ENCODE data around the gene KCNJ4. TPM values are rescaled to one million over a fixed set of nuclear protein-coding genes. Genes with fewer than 3 reads are reported as not detected.
A peak's percentile ranks its signal among the peaks of the same experiment; 100 is the strongest.
"Not testable (repeated sequence)": the region's sequence is repeated elsewhere in the genome, so short reads cannot be mapped to it uniquely, and the experiment has no call there.

KCNJ4 gene
- total RNA-seq, 2 experiments from 2014 or later = not detected

GRCh38 chr22:38484244-38484643 is 29.2 kb upstream of the KCNJ4 start:
- no peak for ATAC-seq
- CTCF ChIA-PET = interaction anchor here (1.2 to 1.5 kb wide), 2 partner anchors 11 to 22 kb away, joined by 3 to 4 read pairs; no protein-coding TSS in a partner anchor
- peak overlapping the region; percentile 39 for H3K27ac Mint-ChIP-seq

DNA sequence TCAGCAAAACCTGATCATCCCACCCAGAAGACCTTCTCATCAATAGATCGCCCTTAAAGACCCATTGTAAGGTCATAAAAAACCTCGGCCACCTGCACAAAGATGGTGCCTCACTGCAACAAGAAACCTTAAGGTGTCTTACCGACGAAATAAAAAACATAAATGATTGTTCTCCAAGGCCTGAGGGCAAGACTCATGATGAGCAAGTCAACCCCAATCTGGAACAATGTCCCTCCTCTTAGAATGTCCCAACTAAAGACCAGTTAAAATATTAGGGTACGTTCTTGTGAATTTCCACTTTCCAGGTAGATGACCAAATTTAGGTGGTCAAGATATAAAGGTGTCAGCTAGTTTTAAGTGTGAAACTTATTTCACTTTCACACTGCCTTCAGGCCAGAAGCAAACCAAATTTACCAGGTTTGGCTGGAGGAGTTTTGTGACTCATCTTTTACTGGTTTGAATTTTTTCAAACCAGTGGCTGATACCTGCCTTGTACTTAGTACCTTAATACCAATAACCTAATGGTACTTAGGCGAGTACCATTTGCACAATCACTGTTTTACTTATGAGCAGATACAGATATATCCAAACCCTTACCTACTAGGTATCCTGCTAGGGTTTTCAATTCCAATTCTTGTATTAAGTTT is 27.8 kb upstream of the KCNJ4 start:
- no peaks in the 10 kb centered on the region for H3K27me3 Mint-ChIP-seq
- peaks cover 17% of the 10 kb centered on the region for H3K4me1 Mint-ChIP-seq
- H3K36me3 Mint-ChIP-seq = peaks cover 59% of the 10 kb centered on the region
- CTCF ChIA-PET = interaction anchor here (1.1 kb wide), 1 partner anchor 13 kb away, joined by 3 read pairs; no protein-coding TSS in a partner anchor
- H3K9me3 Mint-ChIP-seq (ENCODE audit: low read depth) = no peaks in the 10 kb centered on the region
- ATAC-seq (no peak), DNase-seq (no peak)
- H3K27ac Mint-ChIP-seq = no peak overlapping the region
- H3K4me3 Mint-ChIP-seq = no peak overlapping the region

More at GRCh38 chr22:38484244-38484643, 29.2 kb upstream of the KCNJ4 start:
- Mint-ChIP-seq H3K4me3 (no peak overlapping the region), H3K36me3 (peaks cover 71% of the 10 kb centered on the region), H3K9me3 (ENCODE audit: low read depth) (no peaks in the 10 kb centered on the region), H3K27me3 (no peaks in the 10 kb centered on the region), H3K4me1 (peaks cover 24% of the 10 kb centered on the region)
- DNase-seq = no peak

- CTCF ChIA-PET = interaction anchor here (0.6 kb wide), 1 partner anchor 10 kb away, joined by 3 read pairs; no protein-coding TSS in a partner anchor
- Mint-ChIP-seq H3K27ac (no peak overlapping the region), H3K4me3 (no peak overlapping the region), H3K4me1 (peaks cover 16% of the 10 kb centered on the region), H3K9me3 (ENCODE audit: low read depth) (no peaks in the 10 kb centered on the region), H3K27me3 (no peaks in the 10 kb centered on the region), H3K36me3 (peaks cover 54% of the 10 kb centered on the region)
- ATAC-seq = no peak
- no peak for DNase-seq
Observed at GRCh38 chr22:38481871-38482332, 26.9 kb upstream of the KCNJ4 start.

- CTCF ChIA-PET = interaction anchor here (0.6 to 1.0 kb wide), 2 partner anchors 10 to 11 kb away, joined by 3 read pairs; no protein-coding TSS in a partner anchor
- ATAC-seq = no peak
- no peak overlapping the region for H3K4me3 Mint-ChIP-seq
- peak overlapping the region; percentile 3 for H3K27ac Mint-ChIP-seq
- H3K27me3 Mint-ChIP-seq = no peaks in the 10 kb centered on the region
- DNase-seq = no peak
- no peaks in the 10 kb centered on the region for H3K9me3 Mint-ChIP-seq (ENCODE audit: low read depth)
- H3K4me1 Mint-ChIP-seq = peaks cover 11% of the 10 kb centered on the region
- H3K36me3 Mint-ChIP-seq = peaks cover 49% of the 10 kb centered on the region
Observed at GRCh38 chr22:38481162-38481870, 26.3 kb upstream of the KCNJ4 start.

- Mint-ChIP-seq H3K27me3 (peaks cover 1% of the 10 kb centered on the region), H3K36me3 (peaks cover 33% of the 10 kb centered on the region), H3K4me3 (no peak overlapping the region), H3K27ac (no peak overlapping the region), H3K4me1 (peaks cover 4% of the 10 kb centered on the region), H3K9me3 (ENCODE audit: low read depth) (no peaks in the 10 kb centered on the region)
- CTCF ChIA-PET = interaction anchor here (0.9 kb wide), 1 partner anchor 92 kb away, joined by 5 read pairs; no protein-coding TSS in a partner anchor
- ATAC-seq = no peak
- no peak for DNase-seq
Observed at GRCh38 chr22:38479096-38479837, 24.3 kb upstream of the KCNJ4 start.

- Mint-ChIP-seq H3K9me3 (ENCODE audit: low read depth) (no peaks in the 10 kb centered on the region), H3K27me3 (peaks cover 2% of the 10 kb centered on the region), H3K4me1 (no peaks in the 10 kb centered on the region), H3K27ac (no peak overlapping the region), H3K36me3 (peaks cover 16% of the 10 kb centered on the region), H3K4me3 (no peak overlapping the region)
- CTCF ChIA-PET = no interaction called here
- ATAC-seq (no peak), DNase-seq (no peak)
Observed at GRCh38 chr22:38477585-38477984, 22.6 kb upstream of the KCNJ4 start.

GRCh38 chr22:38474003-38474607 is 19.1 kb upstream of the KCNJ4 start:
- Mint-ChIP-seq H3K4me1 (no peaks in the 10 kb centered on the region), H3K9me3 (ENCODE audit: low read depth) (no peaks in the 10 kb centered on the region), H3K36me3 (no peaks in the 10 kb centered on the region), H3K4me3 (no peak overlapping the region), H3K27me3 (peaks cover 7% of the 10 kb centered on the region), H3K27ac (no peak overlapping the region)
- CTCF ChIA-PET = no interaction called here
- DNase-seq (no peak), ATAC-seq (no peak)

DNA sequence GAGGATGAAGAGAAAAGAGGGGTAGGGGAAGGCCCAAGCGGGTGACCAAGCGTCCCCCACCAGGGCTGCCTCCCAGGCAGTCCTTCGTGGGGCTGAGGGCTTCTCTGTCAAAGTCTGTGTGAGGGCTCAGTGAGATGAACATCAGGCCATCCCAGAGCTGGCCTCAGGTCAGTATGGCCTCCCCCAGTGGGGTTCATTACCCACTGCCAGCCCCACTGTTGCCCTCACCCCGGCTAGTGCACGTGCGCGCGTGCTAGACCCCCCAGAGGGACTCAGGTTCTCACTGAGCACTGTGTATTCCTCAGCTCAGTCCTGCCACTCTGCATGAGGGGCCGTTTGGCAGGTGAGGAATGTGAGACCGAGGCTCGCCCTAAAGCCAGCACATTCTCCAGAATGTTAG is 16.2 kb upstream of the KCNJ4 start:
- Mint-ChIP-seq H3K36me3 (no peaks in the 10 kb centered on the region), H3K9me3 (ENCODE audit: low read depth) (no peaks in the 10 kb centered on the region), H3K27ac (no peak overlapping the region), H3K4me1 (peaks cover 7% of the 10 kb centered on the region), H3K4me3 (no peak overlapping the region), H3K27me3 (peaks cover 21% of the 10 kb centered on the region)
- ATAC-seq (no peak), DNase-seq (no peak)
- CTCF ChIA-PET = interaction anchor here (1.2 kb wide), 1 partner anchor 100 kb away, joined by 3 read pairs; no protein-coding TSS in a partner anchor

GRCh38 chr22:38470179-38470578 is 15.2 kb upstream of the KCNJ4 start:
- DNase-seq; H3K9me3 Mint-ChIP-seq (ENCODE audit: low read depth); ATAC-seq; H3K4me1 Mint-ChIP-seq; H3K36me3 Mint-ChIP-seq; CTCF ChIA-PET; H3K4me3 Mint-ChIP-seq; H3K27ac Mint-ChIP-seq: not testable (repeated sequence)
- H3K27me3 Mint-ChIP-seq = peaks cover 31% of the 10 kb centered on the region

GRCh38 chr22:38469306-38469781 is 14.3 kb upstream of the KCNJ4 start:
- no peaks in the 10 kb centered on the region for H3K9me3 Mint-ChIP-seq (ENCODE audit: low read depth)
- CTCF ChIA-PET = no interaction called here
- H3K4me3 Mint-ChIP-seq = no peak overlapping the region
- no peak for ATAC-seq
- no peak overlapping the region for H3K27ac Mint-ChIP-seq
- H3K27me3 Mint-ChIP-seq = peaks cover 36% of the 10 kb centered on the region
- no peak for DNase-seq
- no peaks in the 10 kb centered on the region for H3K36me3 Mint-ChIP-seq
- peaks cover 7% of the 10 kb centered on the region for H3K4me1 Mint-ChIP-seq

DNA sequence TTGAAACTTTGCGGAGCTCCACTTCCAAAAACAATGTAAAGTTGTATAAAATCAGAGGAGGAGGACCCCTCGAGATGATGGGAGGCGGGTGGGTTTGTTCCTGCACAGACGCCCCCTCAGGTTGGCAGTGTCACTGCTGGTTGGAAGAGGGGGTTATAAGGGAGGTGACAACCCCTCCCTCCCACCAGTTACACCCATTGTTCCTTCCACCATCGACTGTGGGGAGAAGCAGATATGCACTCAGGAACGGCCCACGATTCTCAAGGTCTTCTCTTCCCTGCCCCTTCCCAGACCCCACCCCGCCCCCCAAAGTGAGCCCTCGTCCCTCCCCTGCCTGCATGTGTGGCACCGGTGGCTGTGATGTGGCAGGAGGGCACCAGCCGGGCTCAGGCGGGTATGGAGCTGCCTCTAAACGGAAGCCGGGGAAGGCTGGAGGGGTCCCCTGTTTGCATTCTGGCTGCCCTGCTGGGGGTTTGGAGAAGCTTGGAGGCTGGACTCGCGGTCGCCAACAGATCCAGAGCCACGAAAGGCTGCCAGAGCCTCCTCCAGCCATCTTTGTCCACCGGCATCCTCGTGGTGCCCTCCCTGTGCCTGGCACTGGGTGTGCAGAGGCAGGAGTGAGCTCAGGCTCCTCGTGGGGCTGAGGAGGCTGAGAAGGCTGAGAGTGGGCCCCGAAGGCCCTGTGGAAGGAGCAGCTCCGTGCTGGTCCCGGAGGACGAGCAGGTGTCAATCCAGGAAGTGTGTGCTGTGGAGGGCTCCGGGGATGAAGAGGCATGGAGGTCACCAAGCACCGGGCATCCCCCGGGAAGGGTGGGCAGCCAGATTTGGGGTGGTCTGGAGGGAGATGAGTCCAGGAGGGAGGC is 13.7 kb upstream of the KCNJ4 start:
- peaks cover 7% of the 10 kb centered on the region for H3K4me1 Mint-ChIP-seq
- peaks cover 40% of the 10 kb centered on the region for H3K27me3 Mint-ChIP-seq
- ATAC-seq (no peak), DNase-seq (no peak)
- no peaks in the 10 kb centered on the region for H3K9me3 Mint-ChIP-seq (ENCODE audit: low read depth)
- no peak overlapping the region for H3K27ac Mint-ChIP-seq
- CTCF ChIA-PET = no interaction called here
- no peaks in the 10 kb centered on the region for H3K36me3 Mint-ChIP-seq
- peak overlapping the region; percentile 52 for H3K4me3 Mint-ChIP-seq

GRCh38 chr22:38467904-38468442 is 13.0 kb upstream of the KCNJ4 start, which contains the start of gene KDELR3:
KDELR3 (plus strand) TSS chr22:38468096; CDS start chr22:38468234, 138 bp downstream.
- CTCF ChIA-PET = no interaction called here
- H3K27me3 Mint-ChIP-seq = peaks cover 47% of the 10 kb centered on the region
- DNase-seq = peak; percentile 64
- no peaks in the 10 kb centered on the region for H3K36me3 Mint-ChIP-seq
- ATAC-seq = peak; percentile 92
- H3K4me3 Mint-ChIP-seq = peak within 1 kb of the TSS; percentile 55
- H3K27ac Mint-ChIP-seq = no peak within 1 kb of the TSS
- no peaks in the 10 kb centered on the region for H3K9me3 Mint-ChIP-seq (ENCODE audit: low read depth)
- peaks cover 7% of the 10 kb centered on the region for H3K4me1 Mint-ChIP-seq

Measured in activated CD8-positive, alpha-beta memory T cell treated with anti-CD3 and anti-CD28 coated beads, Interleukin-2, amount 10 ng/mL, durations not matched to agents 7 days and 5 days (primary cell).